Lower leg skin (tissue), 3 donors: ENCODE data around the gene HIC1.

Experiments
- POLR2A ChIP-seq, 2 donors: fragments of 450-650 bp; IDR thresholded peaks; one replicate each; pipeline ENCODE4 v1.6.1; 2016 to 2017; ENCODE audit warnings: antibody characterized with exemption in 2 of 2, mild to moderate bottlenecking in 1 of 2, moderate library complexity in 1 of 2
- TF ChIP-seq, protein P1 (sequence below), 3 donors: fragments of 450-650 bp; IDR thresholded peaks; one replicate each; pipeline ENCODE4 v1.5.1; 2016; ENCODE audit warnings: antibody characterized with exemption in 3 of 3, mild to moderate bottlenecking in 3 of 3, moderate library complexity in 2 of 3

DNA sequence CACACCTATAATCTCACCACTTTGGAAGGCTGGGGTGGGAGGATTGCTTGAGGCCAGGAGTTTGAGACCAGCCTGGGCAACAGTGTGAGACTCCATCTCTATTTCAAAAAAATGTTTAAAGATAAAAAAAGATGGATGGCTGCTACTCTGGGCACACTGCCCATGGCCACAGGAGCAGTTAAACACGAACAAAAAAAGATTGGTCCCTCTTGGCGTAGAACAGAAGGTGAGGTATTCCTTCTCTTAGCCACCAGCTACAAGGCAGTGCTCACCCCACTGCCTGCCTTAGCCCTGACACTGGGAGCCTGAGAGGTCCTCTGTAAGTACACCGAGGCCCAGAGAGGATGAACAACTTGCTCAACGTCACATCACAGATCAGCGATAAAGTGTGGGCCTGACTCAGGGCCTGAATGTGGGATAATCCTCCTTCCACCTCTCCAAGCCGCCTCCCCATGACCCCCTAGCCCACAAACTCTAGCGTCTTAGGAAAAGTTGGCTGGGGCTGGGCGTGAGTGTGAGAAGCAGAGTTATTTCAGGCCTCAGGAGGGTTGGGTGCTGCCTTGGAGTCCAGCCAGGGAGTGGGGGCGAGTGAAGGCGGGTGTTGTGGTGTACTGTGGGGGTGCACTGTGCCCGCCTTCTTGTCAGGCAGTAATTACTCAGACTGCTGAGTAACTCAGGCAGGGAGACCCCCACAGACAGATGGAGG is 27.2 kb upstream of the HIC1 start:
- TF ChIP-seq, protein P1, sequence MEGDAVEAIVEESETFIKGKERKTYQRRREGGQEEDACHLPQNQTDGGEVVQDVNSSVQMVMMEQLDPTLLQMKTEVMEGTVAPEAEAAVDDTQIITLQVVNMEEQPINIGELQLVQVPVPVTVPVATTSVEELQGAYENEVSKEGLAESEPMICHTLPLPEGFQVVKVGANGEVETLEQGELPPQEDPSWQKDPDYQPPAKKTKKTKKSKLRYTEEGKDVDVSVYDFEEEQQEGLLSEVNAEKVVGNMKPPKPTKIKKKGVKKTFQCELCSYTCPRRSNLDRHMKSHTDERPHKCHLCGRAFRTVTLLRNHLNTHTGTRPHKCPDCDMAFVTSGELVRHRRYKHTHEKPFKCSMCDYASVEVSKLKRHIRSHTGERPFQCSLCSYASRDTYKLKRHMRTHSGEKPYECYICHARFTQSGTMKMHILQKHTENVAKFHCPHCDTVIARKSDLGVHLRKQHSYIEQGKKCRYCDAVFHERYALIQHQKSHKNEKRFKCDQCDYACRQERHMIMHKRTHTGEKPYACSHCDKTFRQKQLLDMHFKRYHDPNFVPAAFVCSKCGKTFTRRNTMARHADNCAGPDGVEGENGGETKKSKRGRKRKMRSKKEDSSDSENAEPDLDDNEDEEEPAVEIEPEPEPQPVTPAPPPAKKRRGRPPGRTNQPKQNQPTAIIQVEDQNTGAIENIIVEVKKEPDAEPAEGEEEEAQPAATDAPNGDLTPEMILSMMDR (IDR thresholded peaks at IDR 0.05), result no peak
- no peak for TF ChIP-seq POLR2A (IDR thresholded peaks at IDR 0.05)
